K562 (cell line): ENCODE results near the gene MLLT3. TPM values are rescaled to one million over a fixed set of nuclear protein-coding genes. Genes with fewer than 3 reads are reported as not detected.

Experiments used
- ATAC-seq: fragments of 200-7000 bp; cut with Tn5 transposase; 3 replicates; pipeline ENCODE4 v1.9.1; 2020; ENCODE audit warnings: moderate library complexity
- BruUV-seq: library from RNA; stranded (reverse); fragments of 400-500 nt; replicated peaks from 2 replicates; lab custom pipeline; 2021; lab: Mats Ljungman, UMichigan
- CTCF ChIA-PET: fragments of 300-600 bp; formaldehyde crosslinking; extraction: SDS; loops from one replicate; lab custom pipeline; 2021; ENCODE audit warnings: low intra/inter-chr PET ratio; lab: Yijun Ruan, JAX
- POLR2A ChIA-PET: fragments of 300-600, 350-650 bp; sonication (Branson Sonifier 250); formaldehyde crosslinking; extraction: SDS; loops from one replicate; lab custom pipeline; 2021; ENCODE audit warnings: antibody characterized with exemption, inconsistent platforms; lab: Yijun Ruan, JAX
- DNase-seq, 4 experiments: peaks; one replicate each; pipeline versions ENCODE4 v3.0.0 to v3.0.0-alpha.2; 2011 to 2018; ENCODE audit warnings: low spot score in 3 of 4, mixed read lengths in 3 of 4; ENCODE audit errors: extremely low read depth in 1 of 4
- FAIRE-seq: peaks from 2 replicates; lab custom pipeline; 2011; peaks lifted over from hg19 to GRCh38; lab: Jason Lieb, UNC
- H2AFZ ChIP-seq: 2 replicates; pipeline ENCODE4 v1.6.0; 2011; ENCODE audit warnings: low read depth, low read length, control low read depth, inconsistent platforms
- H3K27ac ChIP-seq: fragments of 200-600 bp; 3 replicates; pipeline ENCODE4 v1.8.0; 2011; ENCODE audit warnings: low read depth, mild to moderate bottlenecking, control low read depth, inconsistent platforms, low read length, moderate library complexity, mixed read lengths; ENCODE audit errors: extremely low read depth
- H3K27me3 ChIP-seq, 2 experiments: fragments of 300-600 bp in 1 of 2; 2 replicates in 1 of 2; 3 replicates in 1 of 2; pipeline versions ENCODE4 v1.6.0 to v1.8.0; 2011; ENCODE audit warnings: inconsistent platforms in 2 of 2, low read length in 2 of 2, mild to moderate bottlenecking in 1 of 2, mixed read lengths in 1 of 2, moderate library complexity in 1 of 2; ENCODE audit not compliant: control insufficient read depth in 2 of 2, insufficient read depth in 2 of 2
- H3K36me3 ChIP-seq: fragments of 300-600 bp; 3 replicates; pipeline ENCODE4 v1.8.0; 2011; ENCODE audit warnings: mild to moderate bottlenecking, low read length, inconsistent platforms; ENCODE audit not compliant: control insufficient read depth, insufficient read depth
- H3K4me1 ChIP-seq, 2 experiments: fragments of 200-600 bp in 1 of 2; replicated peaks in 1 of 2; 2 replicates in 1 of 2; 3 replicates in 1 of 2; pipeline versions ENCODE4 v1.5.1 to v1.8.0; 2011; ENCODE audit warnings: inconsistent platforms in 2 of 2, low read length in 2 of 2, mild to moderate bottlenecking in 1 of 2, mixed read lengths in 1 of 2, moderate library complexity in 1 of 2; ENCODE audit not compliant: control insufficient read depth in 2 of 2, insufficient read depth in 2 of 2
- H3K4me2 ChIP-seq: 2 replicates; pipeline ENCODE4 v1.6.1; 2011; ENCODE audit warnings: low read length, control low read depth, inconsistent platforms, mixed read lengths; ENCODE audit not compliant: insufficient read depth
- H3K4me3 ChIP-seq: fragments of 200-600 bp; sonication (generic), shearing (Covaris generic); 2 replicates; pipeline ENCODE4 v1.5.1; 2016; ENCODE audit warnings: control low read depth, inconsistent platforms
- H3K79me2 ChIP-seq: fragments of 200-600 bp; 3 replicates; pipeline ENCODE4 v1.8.0; 2011; ENCODE audit warnings: low read length, inconsistent platforms; ENCODE audit not compliant: control insufficient read depth, insufficient read depth
- H3K9ac ChIP-seq, 2 experiments: 2 replicates each; pipeline versions ENCODE4 v1.6.0 to v1.6.1; 2011; ENCODE audit warnings: low read depth in 2 of 2, low read length in 2 of 2, control low read depth in 1 of 2, inconsistent platforms in 1 of 2, mild to moderate bottlenecking in 1 of 2, mixed read lengths in 1 of 2; ENCODE audit not compliant: insufficient read depth in 1 of 2
- H3K9me1 ChIP-seq: one replicate; pipeline ENCODE4 v1.6.0; 2011; ENCODE audit warnings: inconsistent platforms, mild to moderate bottlenecking, low read length, moderate library complexity; ENCODE audit not compliant: control insufficient read depth, insufficient read depth
- H3K9me3 ChIP-seq: replicated peaks from 2 replicates; pipeline ENCODE4 v1.5.1; 2011; ENCODE audit warnings: low read depth, low read length, inconsistent platforms; ENCODE audit not compliant: control insufficient read depth, insufficient read depth
- H4K20me1 ChIP-seq: replicated peaks from 2 replicates; pipeline ENCODE4 v1.6.1; 2011; ENCODE audit warnings: low read length, inconsistent platforms, mixed read lengths; ENCODE audit not compliant: control insufficient read depth, insufficient read depth
- E2F1 ChIP-seq: sonication (generic); formaldehyde crosslinking; IDR thresholded peaks from 2 replicates; pipeline ENCODE4 v1.8.1; 2023; ENCODE audit warnings: mild to moderate bottlenecking, missing genetic modification reagents, moderate library complexity
- MEIS2 ChIP-seq: fragments of 450-650 bp; IDR thresholded peaks from 2 replicates; pipeline ENCODE4 v1.6.1; 2014; ENCODE audit warnings: mild to moderate bottlenecking; ENCODE audit not compliant: partially characterized antibody
- ZNF717 ChIP-seq: fragments of 250-450 bp; sonication (Bioruptor Pico); IDR thresholded peaks from 2 replicates; pipeline ENCODE4 v1.5.0; 2021
- WGBS: fragments of 100-300 bp; shearing (Covaris generic); methylation state at CpG from one replicate; pipeline ENCODE4 v1.1.6; 2016; ENCODE audit warnings: low coverage, mixed read lengths; ENCODE audit not compliant: insufficient coverage; ENCODE audit errors: missing lambda C conversion rate; 5-methylcytosine and 5-hydroxymethylcytosine counted together
- in situ Hi-C: fragments of 300-500 bp; cut with MboI; formaldehyde crosslinking; loops from 4 replicates; pipeline ENCODE4 v1.15.0; 2018; ENCODE audit warnings: inconsistent platforms, mixed read lengths
- intact Hi-C: fragments of 100-400 bp; cut with micrococcal nuclease; formaldehyde crosslinking; loops from 2 replicates; pipeline ENCODE4 v1.14.2; 2022
- polyA plus RNA-seq, 8 experiments: library from polyadenylated mRNA; depleted of rRNA in 4 of 8; stranded (reverse) in 5 of 8; unstranded in 3 of 8; fragments of >200 nt; fragmentation: Nextera tagmentation in 2 of 8; fragmentation: Illumina TruSeq in 1 of 8; extraction: Ambion mirVana in 2 of 8; extraction: Trizol in 1 of 8; gene quantifications; 2 replicates each; pipeline versions ENCODE4 v1.2.1 to v1.2.3, GENCODE V29; 2011 to 2014; ENCODE audit warnings: inconsistent platforms in 1 of 8, missing spikeins in 1 of 8
- total RNA-seq, 7 experiments: library from RNA; depleted of rRNA in 6 of 7; stranded (reverse); fragments of >200 nt in 6 of 7; fragmentation: Illumina TruSeq in 2 of 7; extraction: Trizol in 2 of 7; gene quantifications; 2 replicates each; pipeline versions ENCODE4 v1.2.1 to v1.2.3, GENCODE V29; 2011 to 2021; ENCODE audit warnings: low replicate concordance in 1 of 7
- TF ChIP-seq, protein P1 (sequence below): fragments of 450-650 bp; IDR thresholded peaks from 2 replicates; pipeline ENCODE4 v1.6.1; 2016

The MLLT3 gene
- total and polyA plus RNA-seq, 9 of the 15 experiments (the other 6 are each of a cell fraction or from before 2014, with no cell fraction given): 0.07 to 0.42 (median 0.22) TPM; not detected in 4

- H3K27ac ChIP-seq: no peak overlapping the region
- no peak overlapping the region for H2AFZ ChIP-seq
- ChIA-PET CTCF (no interaction called here), POLR2A (interaction anchor here (1.4 kb wide), 1 partner anchor 9 kb away, joined by 4 read pairs; no protein-coding TSS in a partner anchor)
- no peaks in the 10 kb centered on the region for H3K9me1 ChIP-seq
- no peak overlapping the region for H3K4me3 ChIP-seq
- intact Hi-C loops: no loop called here
- H3K36me3 ChIP-seq: no peaks in the 10 kb centered on the region
- DNase-seq (no peak), FAIRE-seq (no peak), ATAC-seq (no peak)
- WGBS: 5% methylated on average over 3 of the region's 4 CpGs
- no peaks in the 10 kb centered on the region for H3K4me1 ChIP-seq
- TF ChIP-seq, protein P1, sequence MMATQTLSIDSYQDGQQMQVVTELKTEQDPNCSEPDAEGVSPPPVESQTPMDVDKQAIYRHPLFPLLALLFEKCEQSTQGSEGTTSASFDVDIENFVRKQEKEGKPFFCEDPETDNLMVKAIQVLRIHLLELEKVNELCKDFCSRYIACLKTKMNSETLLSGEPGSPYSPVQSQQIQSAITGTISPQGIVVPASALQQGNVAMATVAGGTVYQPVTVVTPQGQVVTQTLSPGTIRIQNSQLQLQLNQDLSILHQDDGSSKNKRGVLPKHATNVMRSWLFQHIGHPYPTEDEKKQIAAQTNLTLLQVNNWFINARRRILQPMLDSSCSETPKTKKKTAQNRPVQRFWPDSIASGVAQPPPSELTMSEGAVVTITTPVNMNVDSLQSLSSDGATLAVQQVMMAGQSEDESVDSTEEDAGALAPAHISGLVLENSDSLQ: peak; percentile 8; the same call in 1 of the 2 replicates
- no peak for TF ChIP-seq E2F1 (CRISPR knock-in tag)
- TF ChIP-seq MEIS2: peak; percentile 19
- no peak for TF ChIP-seq ZNF717 (CRISPR knock-in tag)
- H3K79me2 ChIP-seq: no peaks in the 10 kb centered on the region
- no peaks in the 10 kb centered on the region for H3K9me3 ChIP-seq
- H3K9ac ChIP-seq: no peak overlapping the region
- no peak overlapping the region for H3K4me2 ChIP-seq
- no TSS peak for BruUV-seq
- H4K20me1 ChIP-seq: no peaks in the 10 kb centered on the region
- in situ Hi-C loops: no loop called here
- no peaks in the 10 kb centered on the region for H3K27me3 ChIP-seq
Measured at GRCh38 chr9:20671635-20672034, 49.3 kb upstream of the MLLT3 start.
